Memory B cell (primary cell): ENCODE measurements around the gene RNF157.

Source experiments
- ATAC-seq: fragments of 150-1000 bp; cut with Tn5 transposase; 2 replicates; pipeline ENCODE4 v1.10.0; 2021; ENCODE audit warnings: low read depth, mild to moderate bottlenecking, moderate library complexity
- DNase-seq, 2 donors: peaks; one replicate each; pipeline ENCODE4 v3.0.0; 2022; ENCODE audit warnings: low spot score in 2 of 2
- H3K27ac Mint-ChIP-seq: one replicate; pipeline ENCODE4 v1.8.0; 2022; ENCODE audit warnings: mild to moderate bottlenecking, moderate library complexity, mixed read lengths
- H3K27me3 Mint-ChIP-seq: one replicate; pipeline ENCODE4 v1.8.0; 2022; ENCODE audit warnings: mixed read lengths
- H3K36me3 Mint-ChIP-seq: one replicate; pipeline ENCODE4 v1.8.0; 2022; ENCODE audit warnings: mild to moderate bottlenecking, mixed read lengths
- H3K4me1 Mint-ChIP-seq: one replicate; pipeline ENCODE4 v1.8.0; 2022; ENCODE audit warnings: mixed read lengths
- H3K4me3 Mint-ChIP-seq: one replicate; pipeline ENCODE4 v1.8.0; 2022; ENCODE audit warnings: mild to moderate bottlenecking, moderate library complexity, mixed read lengths
- H3K9me3 Mint-ChIP-seq: one replicate; pipeline ENCODE4 v1.8.0; 2022; ENCODE audit warnings: mixed read lengths

The RNF157 gene

DNA sequence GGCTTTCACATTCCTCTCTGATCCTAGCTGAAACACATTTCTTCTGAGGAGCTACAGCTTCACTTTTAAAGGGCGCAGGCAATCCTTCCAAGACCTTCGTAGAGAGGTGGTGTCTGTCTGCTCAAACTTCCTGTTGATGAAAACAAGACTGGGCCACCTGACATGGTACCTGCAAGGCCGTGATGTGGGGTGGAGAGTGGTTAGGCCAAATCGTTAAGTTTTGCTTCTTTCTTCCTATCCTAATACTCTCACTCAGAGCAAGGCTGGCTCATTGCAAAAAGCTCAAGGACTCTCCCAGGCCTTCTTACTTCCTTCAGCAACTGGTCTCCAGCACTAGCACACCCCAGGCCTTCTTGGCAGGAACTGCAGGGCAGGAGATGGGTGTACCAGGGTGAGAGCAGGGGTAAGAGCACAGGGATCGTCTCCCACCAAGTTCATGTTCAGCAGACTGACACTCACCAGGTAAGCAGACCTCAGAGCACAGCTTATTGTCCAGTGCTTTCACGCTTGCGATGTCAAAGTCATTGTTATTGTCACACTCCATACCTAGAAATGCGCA is 88.3 kb downstream of the RNF157 start:
- Mint-ChIP-seq H3K4me1 (no peaks in the 10 kb centered on the region), H3K27ac (no peak overlapping the region), H3K9me3 (no peaks in the 10 kb centered on the region), H3K27me3 (peaks cover 3% of the 10 kb centered on the region), H3K4me3 (no peak overlapping the region), H3K36me3 (no peaks in the 10 kb centered on the region)
- DNase-seq: no peak
- ATAC-seq: no peak

DNA sequence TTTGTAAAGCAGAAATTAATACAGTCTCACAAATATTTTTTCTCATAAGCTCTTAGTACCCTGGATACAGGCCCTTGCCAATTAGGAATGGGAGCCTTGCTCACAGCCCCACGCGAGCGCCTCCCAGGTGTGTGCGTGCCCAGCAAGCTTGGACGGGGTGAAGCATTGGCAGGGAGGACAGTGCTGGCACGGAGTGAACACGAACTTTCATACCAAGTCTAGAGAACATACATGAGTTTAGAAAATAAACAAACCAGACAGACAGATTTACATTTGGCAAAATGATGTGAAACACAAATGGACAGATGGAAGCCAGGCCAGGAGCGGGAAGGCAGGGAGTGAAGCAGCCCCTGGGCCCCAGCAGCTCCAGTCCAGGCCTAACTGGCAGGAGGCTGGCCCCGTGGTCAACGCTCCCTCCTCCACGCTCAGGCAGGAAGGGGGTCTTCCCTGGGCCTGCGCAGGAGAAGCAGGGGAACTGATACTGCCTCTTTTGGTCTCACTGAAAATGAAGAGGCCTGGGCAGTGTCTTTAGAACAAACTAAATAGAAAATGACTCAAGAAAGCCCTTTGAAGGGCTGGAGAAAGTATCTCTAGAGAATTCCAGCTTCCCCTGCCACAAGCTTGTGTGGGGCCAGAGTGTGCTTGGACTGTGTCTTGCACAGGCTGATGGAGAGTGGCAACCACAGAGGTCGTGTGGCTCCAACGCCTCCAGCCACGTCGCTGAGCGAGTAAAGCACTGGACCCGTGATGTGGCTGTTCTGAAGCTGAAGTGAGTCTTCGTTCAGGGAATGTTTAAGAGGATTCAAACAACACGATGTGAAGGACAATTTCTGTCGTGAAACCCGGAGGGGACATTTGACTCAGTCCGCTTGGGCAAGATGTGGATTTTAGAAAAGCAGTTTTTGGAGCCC is 89.3 kb downstream of the RNF157 start:
- H3K4me1 Mint-ChIP-seq: peaks cover 6% of the 10 kb centered on the region
- H3K36me3 Mint-ChIP-seq: no peaks in the 10 kb centered on the region
- no peak overlapping the region for H3K4me3 Mint-ChIP-seq
- H3K9me3 Mint-ChIP-seq: no peaks in the 10 kb centered on the region
- DNase-seq: no peak
- no peaks in the 10 kb centered on the region for H3K27me3 Mint-ChIP-seq
- H3K27ac Mint-ChIP-seq: no peak overlapping the region
- ATAC-seq: no peak

DNA sequence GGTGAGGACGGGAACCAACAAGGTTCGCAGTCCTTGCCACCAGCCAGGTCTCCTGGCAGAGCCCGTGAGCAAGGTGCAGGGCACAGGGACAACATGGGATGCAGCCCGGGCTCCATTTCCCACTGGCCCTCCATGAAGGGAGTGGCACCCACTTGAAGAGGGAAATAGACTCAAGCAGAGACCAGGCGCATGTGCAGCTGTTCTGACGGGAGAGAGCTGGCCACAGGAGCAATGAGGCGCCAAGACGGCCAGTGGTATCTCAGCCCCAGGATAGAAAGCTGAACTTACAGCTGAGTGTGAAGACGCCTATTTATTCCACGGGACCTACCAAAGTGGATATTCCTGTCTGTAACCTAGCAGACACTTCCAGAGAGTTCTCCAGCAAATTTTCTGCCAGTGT is 91.1 kb downstream of the RNF157 start:
- peak overlapping the region; percentile 58 for H3K27ac Mint-ChIP-seq
- no peaks in the 10 kb centered on the region for H3K36me3 Mint-ChIP-seq

GRCh38 chr17:76148015-76148326 is 92.3 kb downstream of the RNF157 start:
- Mint-ChIP-seq H3K27ac (no peak overlapping the region), H3K4me3 (no peak overlapping the region), H3K4me1 (peaks cover 23% of the 10 kb centered on the region), H3K36me3 (no peaks in the 10 kb centered on the region), H3K27me3 (no peaks in the 10 kb centered on the region), H3K9me3 (no peaks in the 10 kb centered on the region)
- ATAC-seq (no peak), DNase-seq (no peak)

More for the DNA sequence above, 91.1 kb downstream of the RNF157 start:
- Mint-ChIP-seq H3K4me1 (peaks cover 19% of the 10 kb centered on the region), H3K9me3 (no peaks in the 10 kb centered on the region), H3K4me3 (no peak overlapping the region), H3K27me3 (no peaks in the 10 kb centered on the region)
- no peak for ATAC-seq
- DNase-seq: no peak

GRCh38 chr17:76147211-76148014 is 92.9 kb downstream of the RNF157 start:
- Mint-ChIP-seq H3K9me3 (no peaks in the 10 kb centered on the region), H3K4me3 (no peak overlapping the region), H3K27ac (no peak overlapping the region), H3K4me1 (peaks cover 23% of the 10 kb centered on the region), H3K36me3 (no peaks in the 10 kb centered on the region), H3K27me3 (no peaks in the 10 kb centered on the region)
- no peak for DNase-seq
- no peak for ATAC-seq

DNA sequence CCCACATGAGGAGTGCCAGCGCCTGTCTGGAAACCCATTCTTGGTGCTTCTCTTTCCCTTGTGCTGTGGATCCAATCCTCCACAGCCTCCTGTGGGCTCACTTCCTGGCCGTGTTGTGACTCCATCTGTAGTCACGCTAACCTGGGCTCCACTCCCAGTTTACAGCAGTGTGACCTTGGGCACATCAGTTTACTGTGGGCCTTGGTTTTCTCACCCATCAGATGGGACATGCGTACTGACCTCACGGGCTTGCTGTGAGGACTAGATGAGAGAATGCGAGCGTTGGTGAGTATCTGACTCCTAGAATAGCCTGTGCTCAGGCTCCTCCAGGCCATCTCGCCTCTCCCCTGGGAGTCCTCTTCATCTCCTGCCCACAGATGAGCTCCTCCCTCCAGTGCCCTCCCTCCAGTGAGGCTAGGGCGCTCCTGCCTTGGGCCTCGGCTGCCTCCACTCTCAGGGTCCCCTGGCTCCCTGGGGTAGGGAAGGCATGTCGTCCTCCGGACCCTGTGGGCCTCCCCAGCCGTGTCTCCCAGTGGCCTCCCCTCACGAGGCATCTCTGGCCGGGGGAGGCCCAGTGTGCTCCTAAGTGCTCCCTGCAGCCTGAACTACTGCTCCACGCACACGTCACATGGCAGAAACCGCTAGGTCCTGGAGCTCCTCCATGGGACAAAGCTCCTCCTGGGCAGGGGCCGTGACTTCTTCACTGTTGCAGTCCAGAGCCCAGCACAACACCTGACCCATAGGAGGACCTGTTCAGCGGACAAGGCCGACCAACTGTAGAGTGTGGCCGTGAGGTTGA is 94.0 kb downstream of the RNF157 start:
- Mint-ChIP-seq H3K4me3 (peak overlapping the region; percentile 78), H3K9me3 (no peaks in the 10 kb centered on the region), H3K27ac (peak overlapping the region; percentile 90), H3K4me1 (peaks cover 29% of the 10 kb centered on the region), H3K27me3 (no peaks in the 10 kb centered on the region), H3K36me3 (no peaks in the 10 kb centered on the region)
- no peak for ATAC-seq
- no peak for DNase-seq

DNA sequence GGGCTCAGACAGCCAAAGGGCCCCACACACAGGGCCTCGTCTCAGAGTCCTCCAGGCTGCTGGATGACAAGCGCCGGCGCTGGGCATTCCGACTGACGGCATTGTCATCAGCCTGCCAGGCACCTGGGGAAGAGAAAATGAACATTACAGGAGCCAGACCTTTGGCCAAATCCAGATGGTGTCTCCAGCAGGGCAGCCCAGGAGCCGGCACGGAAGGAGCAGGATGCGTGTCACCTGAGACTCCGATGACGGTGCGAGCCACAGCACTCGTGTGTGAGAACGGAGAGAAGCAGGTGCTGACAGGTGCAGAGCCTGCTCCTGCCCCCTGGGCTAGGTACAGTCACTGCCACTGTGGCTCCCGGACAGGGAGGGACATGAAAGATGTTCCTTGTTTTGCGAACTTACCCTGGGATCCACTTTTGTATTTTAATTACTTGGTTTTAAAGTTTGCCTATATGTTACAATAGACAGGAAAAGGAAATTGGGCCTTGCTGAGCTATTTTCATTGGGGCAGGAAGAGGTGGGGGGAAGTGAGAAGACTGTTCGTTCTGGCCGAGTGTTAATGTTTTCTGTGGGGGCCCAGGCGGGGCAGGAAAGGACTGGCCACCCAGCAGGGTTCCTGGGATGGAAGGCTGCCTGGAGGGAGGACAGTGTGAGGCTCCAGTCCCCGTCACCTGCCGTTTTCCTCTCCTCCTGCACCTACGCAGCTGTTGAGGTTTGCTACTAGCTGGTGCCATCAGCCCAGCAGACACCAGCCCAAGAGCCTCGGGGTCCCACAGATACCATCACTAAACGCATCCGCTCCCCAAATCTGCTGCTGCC is 94.9 kb downstream of the RNF157 start:
- Mint-ChIP-seq H3K36me3 (no peaks in the 10 kb centered on the region), H3K4me3 (peak overlapping the region; percentile 78)

GRCh38 chr17:76142585-76143041 is 97.7 kb downstream of the RNF157 start:
- DNase-seq (no peak), ATAC-seq (no peak)
- H3K27me3 Mint-ChIP-seq: peaks cover 11% of the 10 kb centered on the region
- H3K27ac Mint-ChIP-seq: no peak overlapping the region
- H3K4me1 Mint-ChIP-seq: peaks cover 38% of the 10 kb centered on the region
- H3K36me3 Mint-ChIP-seq: no peaks in the 10 kb centered on the region
- H3K9me3 Mint-ChIP-seq: no peaks in the 10 kb centered on the region
- no peak overlapping the region for H3K4me3 Mint-ChIP-seq

More for the DNA sequence above, 94.9 kb downstream of the RNF157 start:
- H3K27me3 Mint-ChIP-seq: peaks cover 1% of the 10 kb centered on the region
- peaks cover 32% of the 10 kb centered on the region for H3K4me1 Mint-ChIP-seq
- ATAC-seq (peak; percentile 60), DNase-seq (peak in 1 of 2 donors; percentile 29)
- H3K9me3 Mint-ChIP-seq: no peaks in the 10 kb centered on the region
- peak overlapping the region; percentile 90 for H3K27ac Mint-ChIP-seq

- peaks cover 38% of the 10 kb centered on the region for H3K4me1 Mint-ChIP-seq
- H3K27me3 Mint-ChIP-seq: peaks cover 11% of the 10 kb centered on the region
- ATAC-seq (no peak), DNase-seq (no peak)
- peak overlapping the region; percentile 74 for H3K4me3 Mint-ChIP-seq
- H3K9me3 Mint-ChIP-seq: no peaks in the 10 kb centered on the region
- H3K36me3 Mint-ChIP-seq: no peaks in the 10 kb centered on the region
- H3K27ac Mint-ChIP-seq: peak overlapping the region; percentile 85
Observed at GRCh38 chr17:76142039-76142584, 98.2 kb downstream of the RNF157 start.

- H3K4me1 Mint-ChIP-seq: peaks cover 36% of the 10 kb centered on the region
- peak; percentile 85 for ATAC-seq
Observed at GRCh38 chr17:76141212-76142038, 98.9 kb downstream of the RNF157 start, which contains the start of gene FOXJ1. Gene FOXJ1 (minus strand): TSS chr17:76141245. CDS start chr17:76140395, 850 bp downstream.

DNA sequence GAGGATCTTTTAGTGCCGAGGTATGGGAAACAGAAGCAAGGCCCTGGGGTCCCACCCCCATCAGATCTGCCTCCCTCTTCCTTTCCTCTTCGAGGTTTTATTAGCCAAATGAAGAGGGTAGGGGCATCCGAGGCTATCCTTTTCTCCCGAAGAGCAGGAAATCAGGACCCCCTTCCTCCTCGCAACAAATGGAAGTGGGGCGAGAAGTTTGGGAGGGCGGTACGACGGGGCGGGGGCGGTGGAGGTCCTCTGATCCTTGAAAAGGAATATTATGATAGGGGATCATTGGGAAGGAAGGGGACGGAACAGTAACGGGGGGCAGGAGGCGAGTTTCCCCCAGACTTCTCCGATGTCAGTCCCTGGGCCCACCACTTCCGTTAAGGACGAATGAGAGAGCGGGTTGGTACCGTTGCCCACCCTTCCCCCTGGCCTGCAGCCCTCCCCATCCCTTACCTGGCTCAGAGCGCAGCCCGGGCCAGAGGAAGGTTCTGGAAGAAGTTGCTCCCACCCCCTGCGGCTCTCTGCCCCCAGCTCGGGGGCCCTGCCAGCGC is 99.6 kb downstream of the RNF157 start:
- peak overlapping the region; percentile 85 for H3K27ac Mint-ChIP-seq
- peak overlapping the region; percentile 74 for H3K4me3 Mint-ChIP-seq
- peaks cover 11% of the 10 kb centered on the region for H3K27me3 Mint-ChIP-seq
- DNase-seq (no peak), ATAC-seq (peak; percentile 3)
- no peaks in the 10 kb centered on the region for H3K9me3 Mint-ChIP-seq
- H3K36me3 Mint-ChIP-seq: no peaks in the 10 kb centered on the region
- H3K4me1 Mint-ChIP-seq: peaks cover 30% of the 10 kb centered on the region

More at GRCh38 chr17:76141212-76142038, 98.9 kb downstream of the RNF157 start, which contains the start of gene FOXJ1:
- Mint-ChIP-seq H3K27ac (peak within 1 kb of the TSS; percentile 85), H3K36me3 (no peaks in the 10 kb centered on the region), H3K4me3 (peak within 1 kb of the TSS; percentile 74), H3K27me3 (peaks cover 11% of the 10 kb centered on the region), H3K9me3 (no peaks in the 10 kb centered on the region)
- peak; percentile 91 for DNase-seq
